Adipose tissue (tissue), 3 donors: ENCODE results near the gene CADM2. TPM values are rescaled to one million over a fixed set of nuclear protein-coding genes. Genes with fewer than 3 reads are reported as not detected.
"Not testable (repeated sequence)": the region's sequence is repeated elsewhere in the genome, so short reads cannot be mapped to it uniquely, and the experiment has no call there.

Experiments
- H3K27ac ChIP-seq: one replicate; pipeline ENCODE4 v1.5.1; 2013; ENCODE audit warnings: low read depth, low read length
- WGBS, 3 donors: extraction: QIAGEN DNeasy Blood & Tissue Kit; methylation state at CpG; one replicate each; pipeline ENCODE4 v1.1.7; 2013; 5-methylcytosine and 5-hydroxymethylcytosine counted together
- polyA plus RNA-seq, 3 donors: library from polyadenylated mRNA; stranded (reverse); fragments of 200-250 nt; gene quantifications; one replicate each; pipeline ENCODE4 v1.2.3, GENCODE V29; 2013
- donor health status: healthy with polysubstance abuse.
- donor health status: Bipolar disorder and iron deficiency.
- donor health status: healthy.

The CADM2 gene
- polyA plus RNA-seq, 3 donors: 0.22 to 2.5 (median 0.34) TPM

GRCh38 chr3:85853805-85854204 lies 895.0 kb downstream of the CADM2 start:
- WGBS, 3 donors: 71 to 87% (median 73%) methylated on average over 2 of the region's 2 CpGs
- H3K27ac ChIP-seq: no peak overlapping the region

- no peak overlapping the region for H3K27ac ChIP-seq
These were observed 904.2 kb downstream of the CADM2 start for GRCh38 chr3:85862893-85863455.

GRCh38 chr3:85864896-85865295 lies 906.1 kb downstream of the CADM2 start:
- WGBS, 3 donors: 63 to 69% (median 65%) methylated on average over 1 of the region's 1 CpG
- no peak overlapping the region for H3K27ac ChIP-seq

GRCh38 chr3:85867072-85867471 lies 908.3 kb downstream of the CADM2 start:
- H3K27ac ChIP-seq: no peak overlapping the region
- 73 to 89% (median 82%) methylated on average over 3 of the region's 3 CpGs for WGBS, 3 donors

- no peak overlapping the region for H3K27ac ChIP-seq
These were observed 916.8 kb downstream of the CADM2 start for GRCh38 chr3:85875589-85875988.

GRCh38 chr3:85877631-85878030 lies 918.8 kb downstream of the CADM2 start:
- H3K27ac ChIP-seq: no peak overlapping the region

GRCh38 chr3:85881833-85882393 lies 923.1 kb downstream of the CADM2 start:
- no peak overlapping the region for H3K27ac ChIP-seq
- WGBS, 3 donors: 85 to 93% (median 90%) methylated on average over 6 of the region's 6 CpGs

- H3K27ac ChIP-seq: no peak overlapping the region
These were observed 931.3 kb downstream of the CADM2 start for GRCh38 chr3:85890043-85890555.

GRCh38 chr3:85903434-85903833 lies 944.6 kb downstream of the CADM2 start:
- H3K27ac ChIP-seq: no peak overlapping the region
- 45 to 56% (median 56%) methylated on average over 5 of the region's 5 CpGs for WGBS, 3 donors

More at GRCh38 chr3:85890043-85890555, 931.3 kb downstream of the CADM2 start:
- WGBS, 3 donors: 40 to 46% (median 44%) methylated on average over 3 of the region's 3 CpGs

- WGBS, 3 donors: 82 to 91% (median 86%) methylated on average over 2 of the region's 2 CpGs
- H3K27ac ChIP-seq: no peak overlapping the region
These were observed 954.2 kb downstream of the CADM2 start for GRCh38 chr3:85912980-85913379.

GRCh38 chr3:85922374-85922773 lies 963.6 kb downstream of the CADM2 start:
- 81 to 90% (median 82%) methylated on average over 3 of the region's 3 CpGs for WGBS, 3 donors
- H3K27ac ChIP-seq: no peak overlapping the region

GRCh38 chr3:85930718-85931117 lies 971.9 kb downstream of the CADM2 start:
- H3K27ac ChIP-seq: no peak overlapping the region
- WGBS, 3 donors: 75 to 91% (median 81%) methylated on average over 1 of the region's 1 CpG

- WGBS, 3 donors: 67 to 76% (median 71%) methylated on average over 5 of the region's 5 CpGs
- H3K27ac ChIP-seq: no peak overlapping the region
These were observed 974.5 kb downstream of the CADM2 start for GRCh38 chr3:85933326-85933725.

GRCh38 chr3:85935171-85935570 lies 976.4 kb downstream of the CADM2 start:
- 88 to 100% (median 94%) methylated on average over 1 of the region's 1 CpG for WGBS, 3 donors
- H3K27ac ChIP-seq: no peak overlapping the region

- no peak overlapping the region for H3K27ac ChIP-seq
- WGBS, 3 donors: 20 to 42% (median 40%) methylated on average over 3 of the region's 3 CpGs
These were observed 980.3 kb downstream of the CADM2 start for GRCh38 chr3:85939074-85939482.

- WGBS, 3 donors: 51 to 81% (median 75%) methylated on average over 1 of the region's 1 CpG
- no peak overlapping the region for H3K27ac ChIP-seq
These were observed 991.6 kb downstream of the CADM2 start for GRCh38 chr3:85950435-85950834.

GRCh38 chr3:85960793-85961192 lies 1002.0 kb downstream of the CADM2 start:
- no peak overlapping the region for H3K27ac ChIP-seq

- WGBS, 3 donors: 39 to 58% (median 47%) methylated on average over 6 of the region's 6 CpGs
- H3K27ac ChIP-seq: no peak overlapping the region
These were observed 1019.0 kb downstream of the CADM2 start for GRCh38 chr3:85977615-85978338.

GRCh38 chr3:85979034-85979433 lies 1020.2 kb downstream of the CADM2 start:
- H3K27ac ChIP-seq: no peak overlapping the region

GRCh38 chr3:85989581-85989980 lies 1030.8 kb downstream of the CADM2 start:
- WGBS, 3 donors: 88 to 90% (median 89%) methylated on average over 10 of the region's 10 CpGs

More at GRCh38 chr3:85989581-85989980, 1030.8 kb downstream of the CADM2 start:
- not testable (repeated sequence) for H3K27ac ChIP-seq
